Measurements from ENCODE around the gene SNTB2. TPM values are rescaled to one million over a fixed set of nuclear protein-coding genes. Genes with fewer than 3 reads are reported as not detected.

Gene SNTB2
- total and polyA plus RNA-seq, 2 of the 8 experiments (the other 6 are each of a cell fraction or from before 2014, with no cell fraction given) = 6.0 to 16.1 TPM

GRCh38 chr16:69250081-69250480 lies 63.1 kb downstream of the SNTB2 start:
- Histone ChIP-seq H2BK12ac (ENCODE audit: low read depth, low read length) (no peak overlapping the region), H3K23ac (ENCODE audit: insufficient read length) (no peak overlapping the region), H2BK20ac (ENCODE audit: low read length) (no peak overlapping the region), H3K27me3 (replicated peaks in 1 of 4; ENCODE audit: control insufficient read depth in 3 of 4, extremely low read depth in 1 of 4, insufficient read depth in 3 of 4, low read length in 3 of 4) (no peaks in the 10 kb centered on the region), H2AFZ (ENCODE audit: low read length) (no peak overlapping the region), H2BK5ac (ENCODE audit: low read depth, low read length) (no peak overlapping the region), H3K9me3 (ENCODE audit: insufficient read depth in 2 of 2, low read depth in 1 of 2, low read length in 1 of 2) (no peaks in the 10 kb centered on the region), H4K8ac (ENCODE audit: extremely low read depth, insufficient read depth, low read length) (no peak overlapping the region), H3K4me2 (ENCODE audit: insufficient read depth in 1 of 2, low read depth in 2 of 2, low read length in 2 of 2) (no peak overlapping the region), H3K18ac (ENCODE audit: extremely low read depth, low read length) (no peak overlapping the region), H3K9ac (replicated peaks in 1 of 4; ENCODE audit: extremely low read depth in 1 of 4, low read depth in 3 of 4, low read length in 3 of 4) (no peak overlapping the region), H3K56ac (replicated peaks; ENCODE audit: insufficient read length, low read depth, low read length) (no peak overlapping the region), H2AK5ac (ENCODE audit: low read depth, low read length) (no peak overlapping the region), H3K27ac (ENCODE audit: low read depth, low read length) (no peak overlapping the region), H3K23me2 (ENCODE audit: low read depth, low read length) (no peaks in the 10 kb centered on the region), H4K5ac (ENCODE audit: insufficient read length, low read depth, low read length) (no peak overlapping the region), H2BK120ac (replicated peaks; ENCODE audit: low read depth, low read length) (no peak overlapping the region), H4K20me1 (replicated peaks in 1 of 2; ENCODE audit: control insufficient read depth in 1 of 2, insufficient read depth in 2 of 2, low read length in 2 of 2) (no peaks in the 10 kb centered on the region), H3K14ac (ENCODE audit: insufficient read length) (no peak overlapping the region), H3K79me2 (ENCODE audit: control insufficient read depth in 1 of 2, insufficient read depth in 2 of 2, low read length in 2 of 2) (no peaks in the 10 kb centered on the region; a peak in 1 of 4 replicates), H3K4me1 (replicated peaks in 1 of 4; ENCODE audit: control insufficient read depth in 3 of 4, insufficient read depth in 4 of 4, low read length in 3 of 4) (no peaks in the 10 kb centered on the region), H3K4ac (replicated peaks; ENCODE audit: insufficient read length, low read depth, low read length) (no peak overlapping the region), H4K91ac (replicated peaks; ENCODE audit: insufficient read length, low read length) (no peak overlapping the region), H3K4me3 (ENCODE audit: extremely low read depth in 1 of 4, insufficient read depth in 2 of 4, low read depth in 3 of 4, low read length in 4 of 4) (no peak overlapping the region), H3K36me3 (ENCODE audit: control insufficient read depth in 2 of 4, insufficient read depth in 4 of 4, low read length in 3 of 4) (peaks cover 0 to 7% (median 3%) of the 10 kb centered on the region in 4 experiments; a peak in 1 of 8 replicates), H2BK15ac (ENCODE audit: low read length) (no peak overlapping the region), H3K79me1 (ENCODE audit: low read depth, low read length) (no peaks in the 10 kb centered on the region)
- FAIRE-seq (no peak), DNase-seq (ENCODE audit: low read depth in 1 of 2, low spot score in 2 of 2) (no peak)
- TF ChIP-seq NRF1 (IDR thresholded peaks at IDR 0.05; ENCODE audit: low read depth, low read length) (no peak), SUZ12 (IDR thresholded peaks at IDR 0.05; ENCODE audit: low read length) (no peak), TBP (IDR thresholded peaks at IDR 0.05; ENCODE audit: low read depth, low read length) (no peak), USF2 (IDR thresholded peaks at IDR 0.05; ENCODE audit: low read length) (no peak), CEBPB (IDR thresholded peaks at IDR 0.05; ENCODE audit: low read depth, low read length) (no peak), KDM1A (IDR thresholded peaks at IDR 0.05; ENCODE audit: borderline replicate concordance, low read length) (no peak), CHD1 (IDR thresholded peaks at IDR 0.05; ENCODE audit: low read depth, low read length) (no peak)
- ChIA-PET CTCF (ENCODE audit: partially characterized antibody) (no interaction called here), POLR2A (ENCODE audit: partially characterized antibody) (no interaction called here)
- 94% methylated on average over 3 of the region's 3 CpGs; no CpG with 5 or more reads in 1 of the 2 experiments for WGBS, 2 experiments (ENCODE audit: extremely low coverage in 1 of 2, insufficient coverage in 1 of 2, insufficient read length in 1 of 2, insufficient replicate concordance in 2 of 2, low coverage in 1 of 2, low lambda C conversion rate in 2 of 2, missing lambda C conversion rate in 1 of 2)
